ENCODE measurements around the gene ATP6V0D1. TPM values are rescaled to one million over a fixed set of nuclear protein-coding genes. Genes with fewer than 3 reads are reported as not detected.
A peak's percentile ranks its signal among the peaks of the same experiment; 100 is the strongest.
"Not testable (repeated sequence)": the region's sequence is repeated elsewhere in the genome, so short reads cannot be mapped to it uniquely, and the experiment has no call there.

The ATP6V0D1 gene
- polyA plus RNA-seq, 3 donors = 354 to 687 (median 631) TPM

GRCh38 chr16:67514382-67514828 is 33.4 kb upstream of the ATP6V0D1 start:
- H3K27ac ChIP-seq (ENCODE audit: low read depth in 1 of 2, low read length in 2 of 2) = peak overlapping the region in 1 of 2 donors; percentile 45
- 0% methylated on average over 8 of the region's 8 CpGs for WGBS (ENCODE audit: insufficient coverage)
- Mint-ChIP-seq H3K27me3 (ENCODE audit: low read depth in 3 of 3) (peaks cover 0 to 3% (median 0%) of the 10 kb centered on the region in 3 donors), H3K27ac (peak overlapping the region in 6 of 7 donors; percentile 62 to 88 (median 68)), H3K9me3 (peaks cover 0 to 1% (median 0%) of the 10 kb centered on the region in 7 donors), H3K36me3 (peaks cover 0 to 2% of the 10 kb centered on the region in 2 donors), H3K4me1 (peaks cover 37% of the 10 kb centered on the region), H3K4me3 (peak overlapping the region in 1 of 2 donors; percentile 39)
- H3K27me3 ChIP-seq (ENCODE audit: control insufficient read depth in 2 of 2, insufficient read depth in 2 of 2, low read length in 2 of 2) = no peaks in the 10 kb centered on the region
- no peaks in the 10 kb centered on the region for H3K79me2 ChIP-seq (ENCODE audit: insufficient read depth, low read length)
- H3K9ac ChIP-seq (ENCODE audit: insufficient read depth, low read length, poor library complexity, severe bottlenecking) = no peak overlapping the region
- DNase-seq = peak; percentile 87 to 96 (median 91)
- no peaks in the 10 kb centered on the region for H4K20me1 ChIP-seq (ENCODE audit: insufficient read depth, low read length)
- H3K36me3 ChIP-seq (replicated peaks in 1 of 2; ENCODE audit: control insufficient read depth in 1 of 2, insufficient read depth in 2 of 2, low read length in 2 of 2) = no peaks in the 10 kb centered on the region
- intact Hi-C loops (cut with micrococcal nuclease) = loop anchor here (2.0 kb wide), 2 partner anchors 20 to 24 kb away; no protein-coding TSS in a partner anchor
- peak overlapping the region in 1 of 3 experiments; percentile 40 for H3K4me3 ChIP-seq (replicated peaks in 1 of 3; ENCODE audit: low read depth in 2 of 3, low read length in 3 of 3)
- H3K9me3 ChIP-seq (replicated peaks in 1 of 2; ENCODE audit: control insufficient read depth in 1 of 2, insufficient read depth in 1 of 2, low read length in 2 of 2) = no peaks in the 10 kb centered on the region
- peaks cover 42 to 44% of the 10 kb centered on the region in 2 donors for H3K4me1 ChIP-seq (ENCODE audit: control insufficient read depth in 1 of 2, insufficient read depth in 2 of 2, low read length in 2 of 2)
- H2AFZ ChIP-seq (ENCODE audit: insufficient read depth, low read depth, low read length, poor library complexity, severe bottlenecking) = no peak overlapping the region
- TF ChIP-seq CTCF (IDR thresholded peaks at IDR 0.05) = peak; percentile 80
- no peak overlapping the region for H3K4me2 ChIP-seq (replicated peaks; ENCODE audit: extremely low read depth, low read length, poor library complexity, severe bottlenecking)

GRCh38 chr16:67513892-67514291 is 32.9 kb upstream of the ATP6V0D1 start:
- H3K9me3 ChIP-seq (replicated peaks in 1 of 2; ENCODE audit: control insufficient read depth in 1 of 2, insufficient read depth in 1 of 2, low read length in 2 of 2); H2AFZ ChIP-seq (ENCODE audit: insufficient read depth, low read depth, low read length, poor library complexity, severe bottlenecking); H3K79me2 ChIP-seq (ENCODE audit: insufficient read depth, low read length); H3K9me3 Mint-ChIP-seq; H3K9ac ChIP-seq (ENCODE audit: insufficient read depth, low read length, poor library complexity, severe bottlenecking); H3K27ac ChIP-seq (ENCODE audit: low read depth in 1 of 2, low read length in 2 of 2); H3K36me3 Mint-ChIP-seq; H4K20me1 ChIP-seq (ENCODE audit: insufficient read depth, low read length); H3K4me3 ChIP-seq (replicated peaks in 1 of 3; ENCODE audit: low read depth in 2 of 3, low read length in 3 of 3); H3K4me3 Mint-ChIP-seq; H3K27me3 ChIP-seq (ENCODE audit: control insufficient read depth in 2 of 2, insufficient read depth in 2 of 2, low read length in 2 of 2); H3K27me3 Mint-ChIP-seq (ENCODE audit: low read depth in 3 of 3); H3K4me2 ChIP-seq (replicated peaks; ENCODE audit: extremely low read depth, low read length, poor library complexity, severe bottlenecking); H3K36me3 ChIP-seq (replicated peaks in 1 of 2; ENCODE audit: control insufficient read depth in 1 of 2, insufficient read depth in 2 of 2, low read length in 2 of 2); DNase-seq: not testable (repeated sequence)
- intact Hi-C loops (cut with micrococcal nuclease) = loop anchor here (2.0 kb wide), 2 partner anchors 19 to 23 kb away; no protein-coding TSS in a partner anchor
- Mint-ChIP-seq H3K4me1 (peaks cover 34% of the 10 kb centered on the region), H3K27ac (peak overlapping the region in 2 of 7 donors; percentile 11 to 70)
- peaks cover 37 to 39% of the 10 kb centered on the region in 2 donors for H3K4me1 ChIP-seq (ENCODE audit: control insufficient read depth in 1 of 2, insufficient read depth in 2 of 2, low read length in 2 of 2)
- WGBS (ENCODE audit: insufficient coverage) = no CpG with 5 or more reads among the region's 1 CpG
